Endothelial cell of umbilical vein (primary cell): ENCODE measurements around the gene SETBP1. TPM values are rescaled to one million over a fixed set of nuclear protein-coding genes. Genes with fewer than 3 reads are reported as not detected.

Experiments
- BruUV-seq: library from RNA; stranded (reverse); fragments of 400-500 nt; replicated peaks from 2 replicates; lab custom pipeline; 2021; lab: Mats Ljungman, UMichigan
- CTCF ChIA-PET: fragments of 300-600, 350-600 bp; sonication (Branson Sonifier 250); formaldehyde crosslinking; loops from one replicate; lab custom pipeline; 2021; ENCODE audit warnings: antibody characterized with exemption, inconsistent platforms; lab: Charles Lee
- POLR2A ChIA-PET: fragments of 300-600, 350-600 bp; sonication (Branson Sonifier 250); formaldehyde crosslinking; loops from one replicate; lab custom pipeline; 2021; ENCODE audit warnings: antibody characterized with exemption, inconsistent platforms; lab: Charles Lee
- DNase-seq: peaks from one replicate; pipeline ENCODE4 v3.0.0-alpha.2; 2011; ENCODE audit warnings: low read depth, low spot score
- FAIRE-seq: peaks from 2 replicates; lab custom pipeline; 2011; peaks lifted over from hg19 to GRCh38; lab: Jason Lieb, UNC
- H2AFZ ChIP-seq: 2 replicates; pipeline ENCODE4 v1.6.0; 2012; ENCODE audit warnings: low read depth, low read length, control low read depth, inconsistent platforms
- H3K27ac ChIP-seq: 2 replicates; pipeline ENCODE4 v1.5.1; 2011; ENCODE audit warnings: low read depth, mild to moderate bottlenecking, control low read depth, low read length, moderate library complexity; ENCODE audit not compliant: insufficient read depth
- H3K27me3 ChIP-seq, 2 experiments: 2 replicates each; pipeline versions ENCODE4 v1.6.0 to v1.6.1; 2011; ENCODE audit warnings: low read length in 2 of 2, mixed read lengths in 1 of 2; ENCODE audit not compliant: control insufficient read depth in 2 of 2, insufficient read depth in 2 of 2
- H3K36me3 ChIP-seq, 2 experiments: 2 replicates in 1 of 2; 3 replicates in 1 of 2; pipeline ENCODE4 v1.5.1; 2011; ENCODE audit warnings: low read length in 2 of 2, mild to moderate bottlenecking in 1 of 2, moderate library complexity in 1 of 2; ENCODE audit not compliant: control insufficient read depth in 2 of 2, insufficient read depth in 2 of 2; ENCODE audit errors: extremely low read depth in 1 of 2
- H3K4me1 ChIP-seq: 3 replicates; pipeline ENCODE4 v1.5.1; 2011; ENCODE audit warnings: mild to moderate bottlenecking, low read length; ENCODE audit not compliant: control insufficient read depth, insufficient read depth; ENCODE audit errors: extremely low read depth
- H3K4me2 ChIP-seq: 2 replicates; pipeline ENCODE4 v1.6.1; 2011; ENCODE audit warnings: low read length, control low read depth, mixed read lengths; ENCODE audit not compliant: insufficient read depth
- H3K4me3 ChIP-seq, 3 experiments: fragments of 200-600 bp in 1 of 3; sonication (generic), shearing (Covaris generic) in 1 of 3; replicated peaks in 1 of 3; 2 replicates each; pipeline ENCODE4 v1.5.1; 2011 to 2016; ENCODE audit warnings: control low read depth in 3 of 3, low read length in 3 of 3, mild to moderate bottlenecking in 2 of 3, inconsistent platforms in 1 of 3, low read depth in 1 of 3, moderate library complexity in 1 of 3; ENCODE audit not compliant: insufficient read depth in 1 of 3
- H3K79me2 ChIP-seq: 2 replicates; pipeline ENCODE4 v1.6.0; 2012; ENCODE audit warnings: low read length, inconsistent platforms; ENCODE audit not compliant: control insufficient read depth, insufficient read depth
- H3K9ac ChIP-seq: replicated peaks from 2 replicates; pipeline ENCODE3; 2011; ENCODE audit warnings: low read length, control low read depth; ENCODE audit not compliant: insufficient read depth; ENCODE audit errors: extremely low read depth
- H3K9me1 ChIP-seq: replicated peaks from 3 replicates; pipeline ENCODE4 v1.6.0; 2011; ENCODE audit warnings: mild to moderate bottlenecking, low read length; ENCODE audit not compliant: control insufficient read depth, insufficient read depth; ENCODE audit errors: extremely low read depth
- H3K9me3 ChIP-seq: replicated peaks from 2 replicates; pipeline ENCODE4 v1.5.1; 2012; ENCODE audit warnings: low read length, inconsistent platforms; ENCODE audit not compliant: control insufficient read depth, insufficient read depth
- H4K20me1 ChIP-seq: replicated peaks from 2 replicates; pipeline ENCODE3; 2011; ENCODE audit warnings: mild to moderate bottlenecking, low read length; ENCODE audit not compliant: control insufficient read depth, insufficient read depth; ENCODE audit errors: extremely low read depth
- EZH2 ChIP-seq: IDR thresholded peaks from 2 replicates; pipeline ENCODE4 v1.6.1; 2012; ENCODE audit warnings: borderline replicate concordance, low read depth, mild to moderate bottlenecking, moderate library complexity, low read length, inconsistent platforms; ENCODE audit not compliant: severe bottlenecking
- FOS ChIP-seq: IDR thresholded peaks from 2 replicates; pipeline ENCODE4 v1.6.1; 2011; ENCODE audit warnings: mild to moderate bottlenecking, low read length, moderate library complexity, borderline replicate concordance; ENCODE audit not compliant: insufficient read depth
- GATA2 ChIP-seq: IDR thresholded peaks from 2 replicates; pipeline ENCODE4 v1.7.0; 2011; ENCODE audit warnings: low read depth, mild to moderate bottlenecking, moderate library complexity, mixed read lengths, low read length; ENCODE audit not compliant: insufficient read length, insufficient read depth
- JUN ChIP-seq: IDR thresholded peaks from 2 replicates; pipeline ENCODE4 v1.6.1; 2011; ENCODE audit warnings: borderline replicate concordance, low read depth; ENCODE audit not compliant: insufficient read length, insufficient read depth
- MYC ChIP-seq: IDR thresholded peaks from one replicate; pipeline ENCODE4 v1.6.1; 2011; ENCODE audit warnings: mild to moderate bottlenecking, low read depth, low read length
- POLR2A ChIP-seq: IDR thresholded peaks from 2 replicates; pipeline ENCODE4 v1.6.1; 2012; ENCODE audit warnings: low read depth, mild to moderate bottlenecking, control low read depth, low read length
- POLR2AphosphoS5 ChIP-seq: IDR thresholded peaks from 2 replicates; pipeline ENCODE4 v1.6.1; 2012; ENCODE audit warnings: low read depth, mild to moderate bottlenecking, control low read depth, low read length, moderate library complexity; ENCODE audit not compliant: insufficient read depth
- dilution Hi-C: fragments of 300-500 bp; cut with MboI; formaldehyde crosslinking; loops from one replicate; pipeline ENCODE4 v1.15.0; 2019; ENCODE audit warnings: low sequenced_read_pairs; ENCODE audit not compliant: extremely low pct_ligation_motif_present
- intact Hi-C: fragments of 100-400 bp; cut with micrococcal nuclease; formaldehyde crosslinking; loops from one replicate; pipeline ENCODE4 v1.10.0; 2022
- polyA plus RNA-seq, 4 experiments: library from polyadenylated mRNA; depleted of rRNA in 3 of 4; stranded (reverse) in 3 of 4; unstranded in 1 of 4; fragments of >200 nt; gene quantifications; 2 replicates each; pipeline versions ENCODE4 v1.2.1 to v1.2.3, GENCODE V29; 2011 to 2012; ENCODE audit warnings: missing spikeins in 1 of 4
- total RNA-seq: library from RNA; stranded (reverse); gene quantifications from 2 replicates; pipeline ENCODE4 v1.2.3, GENCODE V29; 2021
- TF ChIP-seq, protein P1 (sequence below), 2 donors: IDR thresholded peaks; 1 replicate in 1 of 2; 2 replicates in 1 of 2; pipeline ENCODE4 v1.5.1; 2011; ENCODE audit warnings: low read length in 2 of 2, mild to moderate bottlenecking in 2 of 2, moderate library complexity in 2 of 2, control low read depth in 1 of 2, inconsistent platforms in 1 of 2, low read depth in 1 of 2; ENCODE audit not compliant: insufficient read depth in 1 of 2; ENCODE audit errors: extremely low read depth in 1 of 2
- TF ChIP-seq, protein P2 (sequence below): IDR thresholded peaks from 2 replicates; pipeline ENCODE4 v1.6.1; 2011; ENCODE audit not compliant: insufficient read depth, insufficient read length

The SETBP1 gene
- total and polyA plus RNA-seq, 2 donors (not counting 3 experiments of a cell fraction or from before 2014, with no cell fraction given): 0.76 to 3.1 TPM

DNA sequence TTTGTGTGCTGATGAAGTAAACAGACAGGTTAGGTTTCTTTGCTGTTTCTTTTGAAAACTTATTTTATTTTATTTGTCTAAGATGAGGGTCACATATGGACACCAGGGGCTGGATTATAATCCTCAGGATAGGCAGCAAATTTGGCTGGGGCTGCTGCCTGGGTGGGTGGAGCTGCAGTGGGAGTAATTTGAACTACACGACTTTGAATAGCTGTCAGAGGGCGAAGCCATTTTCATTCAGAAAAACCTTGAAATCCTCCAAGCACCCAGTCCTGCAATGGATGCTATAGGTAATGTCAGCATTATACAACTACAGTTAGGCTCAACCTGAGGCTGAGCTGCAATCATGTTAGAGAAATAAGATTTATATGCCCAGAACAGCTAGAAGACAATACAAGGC, 16.6 kb downstream of the SETBP1 start:
- H4K20me1 ChIP-seq: no peaks in the 10 kb centered on the region
- no peak overlapping the region for H3K27ac ChIP-seq
- no TSS peak for BruUV-seq
- intact Hi-C loops: no loop called here
- no peak for FAIRE-seq
- H3K79me2 ChIP-seq: no peaks in the 10 kb centered on the region
- DNase-seq: no peak
- H3K9me3 ChIP-seq: no peaks in the 10 kb centered on the region
- no peak overlapping the region for H3K4me2 ChIP-seq
- no peak for TF ChIP-seq EZH2
- no peak for TF ChIP-seq JUN
- TF ChIP-seq, protein P1, sequence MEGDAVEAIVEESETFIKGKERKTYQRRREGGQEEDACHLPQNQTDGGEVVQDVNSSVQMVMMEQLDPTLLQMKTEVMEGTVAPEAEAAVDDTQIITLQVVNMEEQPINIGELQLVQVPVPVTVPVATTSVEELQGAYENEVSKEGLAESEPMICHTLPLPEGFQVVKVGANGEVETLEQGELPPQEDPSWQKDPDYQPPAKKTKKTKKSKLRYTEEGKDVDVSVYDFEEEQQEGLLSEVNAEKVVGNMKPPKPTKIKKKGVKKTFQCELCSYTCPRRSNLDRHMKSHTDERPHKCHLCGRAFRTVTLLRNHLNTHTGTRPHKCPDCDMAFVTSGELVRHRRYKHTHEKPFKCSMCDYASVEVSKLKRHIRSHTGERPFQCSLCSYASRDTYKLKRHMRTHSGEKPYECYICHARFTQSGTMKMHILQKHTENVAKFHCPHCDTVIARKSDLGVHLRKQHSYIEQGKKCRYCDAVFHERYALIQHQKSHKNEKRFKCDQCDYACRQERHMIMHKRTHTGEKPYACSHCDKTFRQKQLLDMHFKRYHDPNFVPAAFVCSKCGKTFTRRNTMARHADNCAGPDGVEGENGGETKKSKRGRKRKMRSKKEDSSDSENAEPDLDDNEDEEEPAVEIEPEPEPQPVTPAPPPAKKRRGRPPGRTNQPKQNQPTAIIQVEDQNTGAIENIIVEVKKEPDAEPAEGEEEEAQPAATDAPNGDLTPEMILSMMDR (IDR thresholded peaks at IDR 0.05; ENCODE audit: extremely low read depth in 1 of 2, insufficient read depth in 1 of 2, low read depth in 1 of 2, low read length in 2 of 2): no peak
- TF ChIP-seq POLR2A: no peak
- no peak for TF ChIP-seq POLR2AphosphoS5
- TF ChIP-seq, protein P2, sequence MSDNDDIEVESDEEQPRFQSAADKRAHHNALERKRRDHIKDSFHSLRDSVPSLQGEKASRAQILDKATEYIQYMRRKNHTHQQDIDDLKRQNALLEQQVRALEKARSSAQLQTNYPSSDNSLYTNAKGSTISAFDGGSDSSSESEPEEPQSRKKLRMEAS: no peak
- TF ChIP-seq MYC: no peak
- no peak for TF ChIP-seq GATA2
- no peak for TF ChIP-seq FOS
- POLR2A ChIA-PET: no interaction called here
- H2AFZ ChIP-seq: no peak overlapping the region
- H3K9ac ChIP-seq: no peak overlapping the region
- H3K4me3 ChIP-seq: no peak overlapping the region
- H3K27me3 ChIP-seq: no peaks in the 10 kb centered on the region
- dilution Hi-C loops: no loop called here
- CTCF ChIA-PET: no interaction called here
- no peaks in the 10 kb centered on the region for H3K9me1 ChIP-seq
- H3K36me3 ChIP-seq: no peaks in the 10 kb centered on the region
- H3K4me1 ChIP-seq: no peaks in the 10 kb centered on the region
